Keratinocyte (primary cell): ENCODE results near the gene TPM1. TPM values are rescaled to one million over a fixed set of nuclear protein-coding genes. Genes with fewer than 3 reads are reported as not detected.

Experiments used
- DNase-seq: peaks from one replicate; pipeline ENCODE4 v3.0.0-alpha.2; 2011; ENCODE audit warnings: low read depth, missing footprints, low spot score
- FAIRE-seq: peaks from 2 replicates; lab custom pipeline; 2011; peaks lifted over from hg19 to GRCh38; lab: Jason Lieb, UNC
- H2AFZ ChIP-seq: 2 replicates; pipeline ENCODE4 v1.6.0; 2012; ENCODE audit warnings: low read length, control low read depth, inconsistent platforms; ENCODE audit not compliant: control insufficient read depth
- H3K27ac ChIP-seq: 2 replicates; pipeline ENCODE4 v1.5.1; 2011; ENCODE audit warnings: low read length; ENCODE audit not compliant: control insufficient read depth, insufficient read depth
- H3K27me3 ChIP-seq: 3 replicates; pipeline ENCODE4 v1.6.0; 2011; ENCODE audit warnings: low read length; ENCODE audit not compliant: control insufficient read depth, insufficient read depth; ENCODE audit errors: extremely low read depth
- H3K36me3 ChIP-seq, 2 experiments: 2 replicates in 1 of 2; 3 replicates in 1 of 2; pipeline ENCODE4 v1.5.1; 2011; ENCODE audit warnings: low read length in 2 of 2, mild to moderate bottlenecking in 1 of 2; ENCODE audit not compliant: control insufficient read depth in 2 of 2, insufficient read depth in 2 of 2; ENCODE audit errors: extremely low read depth in 1 of 2
- H3K4me1 ChIP-seq: 3 replicates; pipeline ENCODE4 v1.5.1; 2011; ENCODE audit warnings: low read length; ENCODE audit not compliant: control insufficient read depth, insufficient read depth; ENCODE audit errors: extremely low read depth
- H3K4me2 ChIP-seq: 3 replicates; pipeline ENCODE4 v1.6.0; 2011; ENCODE audit warnings: low read depth, low read length; ENCODE audit not compliant: control insufficient read depth, insufficient read depth; ENCODE audit errors: extremely low read depth
- H3K4me3 ChIP-seq, 3 experiments: fragments of 200-600 bp in 1 of 3; sonication (generic) in 1 of 3; 2 replicates in 2 of 3; 3 replicates in 1 of 3; pipeline ENCODE4 v1.5.1; 2011 to 2016; ENCODE audit warnings: low read length in 3 of 3, mild to moderate bottlenecking in 3 of 3, control low read depth in 2 of 3, inconsistent platforms in 1 of 3, low read depth in 1 of 3, mixed read lengths in 1 of 3, mixed run types in 1 of 3, moderate library complexity in 1 of 3; ENCODE audit not compliant: control insufficient read depth in 2 of 3, insufficient read depth in 2 of 3; ENCODE audit errors: extremely low read depth in 1 of 3
- H3K79me2 ChIP-seq: 2 replicates; pipeline ENCODE4 v1.6.0; 2012; ENCODE audit warnings: low read length; ENCODE audit not compliant: control insufficient read depth, insufficient read depth
- H3K9ac ChIP-seq: 3 replicates; pipeline ENCODE4 v1.6.0; 2011; ENCODE audit warnings: low read length; ENCODE audit not compliant: control insufficient read depth, insufficient read depth; ENCODE audit errors: extremely low read depth
- H3K9me1 ChIP-seq: 3 replicates; pipeline ENCODE4 v1.6.0; 2011; ENCODE audit warnings: low read length; ENCODE audit not compliant: control insufficient read depth, insufficient read depth; ENCODE audit errors: extremely low read depth
- H3K9me3 ChIP-seq: 2 replicates; pipeline ENCODE4 v1.5.1; 2012; ENCODE audit warnings: low read depth, low read length; ENCODE audit not compliant: control insufficient read depth
- H4K20me1 ChIP-seq: 3 replicates; pipeline ENCODE4 v1.6.0; 2011; ENCODE audit warnings: low read length; ENCODE audit not compliant: control insufficient read depth, insufficient read depth; ENCODE audit errors: extremely low read depth
- EZH2 ChIP-seq: IDR thresholded peaks from one replicate; pipeline ENCODE4 v1.6.1; 2012; ENCODE audit warnings: inconsistent platforms, mild to moderate bottlenecking, low read length, moderate library complexity
- dilution Hi-C: fragments of 300-500 bp; cut with MboI; formaldehyde crosslinking; loops from one replicate; pipeline ENCODE4 v1.7.0; 2020; ENCODE audit warnings: low sequenced_read_pairs; ENCODE audit not compliant: extremely low pct_ligation_motif_present
- polyA plus RNA-seq, 5 experiments: library from polyadenylated mRNA; depleted of rRNA in 3 of 5; stranded (reverse) in 3 of 5; stranded (forward) in 1 of 5; unstranded in 1 of 5; fragments of >200 nt; gene quantifications; 1 replicate in 1 of 5; 2 replicates in 3 of 5; 3 replicates in 1 of 5; pipeline versions ENCODE4 v1.2.1 to v1.2.3, GENCODE V29; 2011 to 2012; ENCODE audit warnings: missing spikeins in 2 of 5, low read depth in 1 of 5, low replicate concordance in 1 of 5
- TF ChIP-seq, protein P1 (sequence below), 3 experiments: IDR thresholded peaks in 1 of 3; conservative IDR thresholded peaks in 1 of 3; optimal IDR thresholded peaks in 1 of 3; 2 replicates in 2 of 3; 3 replicates in 1 of 3; pipeline versions ENCODE3 to v1.5.1; 2011; ENCODE audit warnings: low read length in 3 of 3, mild to moderate bottlenecking in 3 of 3, moderate library complexity in 2 of 3, control low read depth in 1 of 3, inconsistent platforms in 1 of 3; ENCODE audit not compliant: insufficient read depth in 2 of 3; ENCODE audit errors: extremely low read depth in 1 of 3

Gene TPM1
- polyA plus RNA-seq, 1 donor (not counting 4 experiments of a cell fraction or from before 2014, with no cell fraction given) = 370 TPM

DNA sequence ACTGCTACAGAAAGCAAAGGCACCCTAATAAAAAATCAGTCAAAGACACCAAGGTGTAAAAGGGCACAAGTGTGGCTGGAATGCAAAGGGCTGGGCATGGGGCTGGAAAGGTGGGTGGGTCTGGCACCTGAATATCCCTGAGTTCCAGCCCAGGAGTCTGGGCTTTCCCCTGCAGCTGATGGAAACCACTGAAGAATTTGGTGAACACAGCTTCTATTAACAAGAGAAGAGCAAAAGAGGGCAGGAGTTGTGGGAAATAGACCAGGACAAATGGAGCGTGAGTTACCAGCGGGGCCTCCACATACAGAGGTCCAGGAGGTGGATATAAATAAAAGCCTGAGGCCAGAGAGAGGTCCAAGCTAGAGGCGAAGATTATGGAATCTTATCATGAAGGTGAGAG, 45.1 kb upstream of the TPM1 start:
- H3K36me3 ChIP-seq = no peaks in the 10 kb centered on the region

DNA sequence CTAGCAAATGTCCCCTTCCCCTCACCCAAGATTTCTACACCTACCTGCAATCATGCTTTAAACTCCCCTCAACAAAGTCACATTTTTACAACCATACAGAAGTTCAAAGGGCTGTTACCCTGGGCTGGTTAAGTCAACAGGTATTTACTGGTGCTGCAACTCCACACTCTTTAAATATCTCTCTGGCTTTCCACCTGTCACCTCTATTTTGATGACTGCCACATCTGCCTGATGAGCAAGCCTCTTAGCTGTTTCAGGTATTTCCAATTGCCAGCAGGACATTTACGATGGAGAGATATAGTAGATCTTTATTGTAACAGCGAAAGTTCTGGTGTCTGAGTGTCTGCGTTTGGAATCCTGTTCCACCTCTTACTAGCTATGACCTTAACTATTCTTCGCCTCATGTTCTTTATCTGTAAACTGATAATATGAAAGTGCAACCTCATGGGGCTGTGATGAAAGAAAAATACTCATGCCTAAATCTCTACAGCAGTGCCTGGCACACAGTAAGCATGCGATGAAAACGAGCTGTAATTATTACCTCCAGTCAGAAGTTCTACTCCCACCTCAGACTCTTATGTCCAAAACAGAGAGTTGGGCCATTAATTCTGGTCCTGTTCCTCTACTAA, 44.2 kb upstream of the TPM1 start:
- Histone ChIP-seq H3K36me3 (no peaks in the 10 kb centered on the region), H3K9ac (no peak overlapping the region), H3K79me2 (no peaks in the 10 kb centered on the region), H4K20me1 (no peaks in the 10 kb centered on the region), H3K27me3 (no peaks in the 10 kb centered on the region), H3K9me1 (peaks cover 3% of the 10 kb centered on the region), H2AFZ (no peak overlapping the region), H3K27ac (no peak overlapping the region), H3K9me3 (no peaks in the 10 kb centered on the region), H3K4me1 (peaks cover 8% of the 10 kb centered on the region), H3K4me2 (no peak overlapping the region), H3K4me3 (no peak overlapping the region)
- no peak for FAIRE-seq
- DNase-seq = no peak
- dilution Hi-C loops = loop anchor here (10.0 kb wide), 1 partner anchor 74 kb away; no protein-coding TSS in a partner anchor
- no peak for TF ChIP-seq EZH2
- TF ChIP-seq, protein P1, sequence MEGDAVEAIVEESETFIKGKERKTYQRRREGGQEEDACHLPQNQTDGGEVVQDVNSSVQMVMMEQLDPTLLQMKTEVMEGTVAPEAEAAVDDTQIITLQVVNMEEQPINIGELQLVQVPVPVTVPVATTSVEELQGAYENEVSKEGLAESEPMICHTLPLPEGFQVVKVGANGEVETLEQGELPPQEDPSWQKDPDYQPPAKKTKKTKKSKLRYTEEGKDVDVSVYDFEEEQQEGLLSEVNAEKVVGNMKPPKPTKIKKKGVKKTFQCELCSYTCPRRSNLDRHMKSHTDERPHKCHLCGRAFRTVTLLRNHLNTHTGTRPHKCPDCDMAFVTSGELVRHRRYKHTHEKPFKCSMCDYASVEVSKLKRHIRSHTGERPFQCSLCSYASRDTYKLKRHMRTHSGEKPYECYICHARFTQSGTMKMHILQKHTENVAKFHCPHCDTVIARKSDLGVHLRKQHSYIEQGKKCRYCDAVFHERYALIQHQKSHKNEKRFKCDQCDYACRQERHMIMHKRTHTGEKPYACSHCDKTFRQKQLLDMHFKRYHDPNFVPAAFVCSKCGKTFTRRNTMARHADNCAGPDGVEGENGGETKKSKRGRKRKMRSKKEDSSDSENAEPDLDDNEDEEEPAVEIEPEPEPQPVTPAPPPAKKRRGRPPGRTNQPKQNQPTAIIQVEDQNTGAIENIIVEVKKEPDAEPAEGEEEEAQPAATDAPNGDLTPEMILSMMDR (optimal IDR thresholded peaks at IDR 0.05 in 1 of 3, IDR thresholded peaks at IDR 0.05 in 1 of 3, conservative IDR thresholded peaks at IDR 0.05 in 1 of 3; ENCODE audit: extremely low read depth in 1 of 3, insufficient read depth in 2 of 3, low read length in 3 of 3) = no peak

More for the DNA sequence above, 45.1 kb upstream of the TPM1 start:
- DNase-seq = no peak
- Histone ChIP-seq H3K9me1 (no peaks in the 10 kb centered on the region), H3K79me2 (no peaks in the 10 kb centered on the region), H3K4me1 (peaks cover 2% of the 10 kb centered on the region), H3K9ac (no peak overlapping the region), H2AFZ (no peak overlapping the region), H3K4me2 (no peak overlapping the region), H3K4me3 (no peak overlapping the region), H3K9me3 (no peaks in the 10 kb centered on the region), H3K27ac (no peak overlapping the region), H4K20me1 (no peaks in the 10 kb centered on the region), H3K27me3 (no peaks in the 10 kb centered on the region)
- dilution Hi-C loops = loop anchor here (10.0 kb wide), 1 partner anchor 73 kb away; no protein-coding TSS in a partner anchor
- TF ChIP-seq, protein P1 (optimal IDR thresholded peaks at IDR 0.05 in 1 of 3, IDR thresholded peaks at IDR 0.05 in 1 of 3, conservative IDR thresholded peaks at IDR 0.05 in 1 of 3; ENCODE audit: extremely low read depth in 1 of 3, insufficient read depth in 2 of 3, low read length in 3 of 3) = no peak
- no peak for TF ChIP-seq EZH2
- FAIRE-seq = no peak
